ENCODE measurements around the gene GHDC.

Gene GHDC

GRCh38 chr17:42183741-42184711 is 10.3 kb downstream of the GHDC start:
- peak; percentile 60 for DNase-seq (ENCODE audit: low read depth)

DNA sequence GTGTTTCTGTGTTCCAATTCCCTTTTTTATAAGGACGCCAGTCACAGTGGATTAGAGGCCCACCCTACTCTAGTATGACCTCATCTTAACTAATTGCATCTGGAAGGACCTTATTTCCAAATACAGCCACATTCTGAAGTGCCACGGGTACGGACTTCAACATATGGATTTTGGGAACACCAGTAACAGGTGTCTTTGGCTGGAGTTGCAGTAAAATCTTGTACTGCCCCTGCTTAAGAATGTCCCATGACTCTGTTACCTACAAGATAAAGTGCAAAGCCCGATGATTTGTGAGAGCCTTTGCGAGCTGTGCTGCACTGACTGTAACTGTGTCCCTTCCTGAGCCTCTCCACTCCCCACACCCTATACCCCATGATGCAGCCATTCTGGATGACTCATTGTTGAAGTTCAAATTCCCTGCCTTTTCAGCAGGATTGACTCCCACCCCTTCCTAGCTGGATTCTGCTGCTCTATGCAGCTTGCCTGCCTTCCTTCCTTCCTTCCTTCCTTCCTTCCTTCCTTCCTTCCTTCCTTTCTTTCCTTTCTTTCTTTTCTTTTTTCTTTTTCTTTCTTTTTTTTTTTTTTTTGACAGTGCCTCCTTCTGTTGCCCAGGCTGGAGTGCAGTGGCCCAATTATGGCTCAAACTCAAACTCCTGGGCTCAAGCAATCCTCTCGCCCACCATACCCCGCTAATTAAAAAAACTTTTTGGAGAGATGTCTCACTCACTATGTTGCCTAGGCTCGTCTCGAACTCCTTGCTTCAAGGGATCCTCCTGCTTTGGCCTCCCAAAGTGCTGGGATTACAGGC is 11.2 kb downstream of the GHDC start:
- DNase-seq (ENCODE audit: low read depth) = no peak

- no peak for DNase-seq (ENCODE audit: low read depth)
Observed at GRCh38 chr17:42181851-42182207, 12.5 kb downstream of the GHDC start.

GRCh38 chr17:42180922-42181850 is 13.1 kb downstream of the GHDC start, which contains the start of gene KCNH4:
Gene KCNH4, minus strand, starts transcription at chr17:42181142. Its CDS starts 197 bp downstream, at chr17:42180945.
- peak; percentile 70 for DNase-seq (ENCODE audit: low read depth)

DNA sequence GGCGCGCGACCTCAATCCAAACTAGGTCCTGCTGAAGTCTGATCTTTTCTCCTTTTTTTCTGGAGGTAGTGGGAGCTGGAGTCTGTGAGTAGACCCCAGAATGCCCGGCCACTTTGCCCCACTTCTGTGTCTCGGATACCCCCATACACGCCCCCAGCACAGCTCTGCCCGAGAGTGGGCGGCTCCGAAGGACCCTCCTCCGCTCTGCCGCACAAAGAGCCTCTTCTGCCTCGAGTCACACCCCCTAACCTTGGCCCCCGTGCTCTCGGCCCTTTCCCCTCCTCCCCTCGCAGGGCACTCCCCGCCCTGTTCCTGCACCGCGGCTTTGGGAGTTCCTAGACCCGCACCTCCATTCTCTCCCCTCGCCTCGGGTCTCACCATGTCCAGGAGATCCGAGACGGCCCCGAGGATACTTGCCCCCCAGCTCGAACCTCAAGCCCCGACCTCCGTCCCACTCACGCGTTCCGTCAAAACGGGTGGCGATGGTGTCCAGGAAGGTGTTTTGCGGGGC is 13.8 kb downstream of the GHDC start:
- DNase-seq (ENCODE audit: low read depth) = no peak

DNA sequence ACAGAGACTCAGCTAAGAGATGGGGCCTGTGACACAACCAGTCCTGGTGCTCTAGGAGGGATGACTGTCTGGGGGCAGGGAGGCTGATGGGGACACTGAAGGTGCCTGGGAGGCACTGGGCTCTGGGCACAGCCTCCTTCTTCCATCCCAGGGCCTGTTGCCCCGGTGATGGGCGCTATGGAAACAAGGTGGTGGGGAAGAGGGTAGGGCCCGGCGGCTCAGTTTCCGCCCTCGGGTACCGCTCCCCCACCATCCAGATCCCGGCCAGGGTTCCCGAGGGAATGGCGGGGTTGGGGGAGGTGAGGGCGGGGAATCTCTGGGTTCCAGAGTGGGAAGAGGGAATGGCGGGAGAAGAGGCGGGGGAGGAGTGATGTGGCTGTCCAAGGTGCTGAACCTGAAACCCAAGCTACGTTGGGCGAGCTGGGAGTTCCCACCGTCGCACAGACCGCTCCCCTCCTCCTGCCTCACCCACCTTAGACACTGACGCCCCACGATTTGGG is 14.3 kb downstream of the GHDC start:
- DNase-seq (ENCODE audit: low read depth) = no peak

DNA sequence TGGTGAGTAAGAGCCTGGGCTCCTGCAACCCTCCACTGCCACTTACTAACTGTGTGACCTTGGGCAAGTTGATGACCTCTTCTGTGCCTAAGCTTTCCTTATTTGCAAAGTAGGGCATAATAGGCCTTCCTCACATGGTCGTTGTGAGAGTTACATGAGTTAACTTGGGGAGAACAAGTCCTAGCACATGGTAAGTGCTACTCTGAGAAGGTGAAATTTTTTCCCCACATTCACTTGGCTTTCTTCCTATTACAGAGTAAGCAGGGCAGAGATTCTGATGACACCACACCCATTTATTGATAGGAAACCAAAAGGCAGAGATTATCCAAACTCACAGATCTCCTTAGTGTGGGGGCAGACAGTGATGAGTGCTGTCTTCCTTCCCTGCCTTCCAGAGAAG is 15.0 kb downstream of the GHDC start:
- DNase-seq (ENCODE audit: low read depth) = no peak

DNA sequence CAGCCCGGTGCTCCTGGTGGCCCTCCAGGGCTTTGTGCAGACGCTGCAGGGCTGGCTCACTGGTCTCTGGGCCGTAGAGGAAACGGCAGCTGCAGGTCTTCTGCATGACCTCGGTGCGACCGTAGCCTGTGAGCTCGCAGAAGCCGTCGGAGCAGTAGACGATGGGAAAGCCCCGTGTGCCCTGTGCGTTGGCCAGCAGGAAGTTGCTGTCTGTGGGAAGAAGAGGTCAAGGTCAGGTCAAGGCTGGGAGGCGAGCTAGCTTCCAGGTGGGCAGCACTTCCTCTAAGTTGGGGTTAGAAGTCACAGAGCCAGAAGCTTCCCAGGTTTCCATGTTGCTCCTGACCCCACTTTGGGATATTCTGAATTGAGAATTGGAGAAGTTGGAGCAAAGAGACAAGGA is 15.5 kb downstream of the GHDC start:
- no peak for DNase-seq (ENCODE audit: low read depth)

GRCh38 chr17:42177684-42178083 is 16.6 kb downstream of the GHDC start:
- DNase-seq (ENCODE audit: low read depth) = no peak

DNA sequence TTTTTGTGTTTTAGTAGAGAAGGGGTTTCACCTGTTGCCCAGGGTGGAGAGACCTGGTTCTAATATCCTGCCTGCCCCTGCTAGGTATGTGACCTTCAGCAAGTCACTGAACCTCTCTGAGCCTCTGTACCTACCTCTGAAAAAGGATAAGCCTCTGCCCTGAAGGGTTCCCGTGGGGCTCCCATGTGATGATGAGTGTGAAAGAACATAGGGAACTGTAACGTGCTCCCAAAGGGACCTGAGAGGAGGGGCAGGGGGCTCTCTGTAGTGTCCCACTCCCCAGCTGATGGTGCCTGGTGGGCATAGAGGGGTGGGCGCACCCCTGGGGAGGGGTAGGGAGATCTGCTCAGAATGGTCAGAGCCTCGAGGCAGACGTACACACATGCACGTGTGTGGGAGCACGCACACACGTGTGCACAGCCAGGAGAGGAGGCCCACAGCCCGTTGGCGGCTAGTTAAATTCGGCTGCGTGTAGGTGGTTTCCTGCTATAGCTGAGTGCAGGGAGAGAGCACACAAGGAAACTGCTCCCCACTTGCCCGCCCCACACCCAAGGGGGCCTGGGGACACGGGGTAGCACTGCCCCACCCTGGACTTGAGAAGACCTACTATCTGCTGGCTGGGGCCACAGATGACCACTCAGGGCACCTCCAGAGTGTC is 20.0 kb downstream of the GHDC start:
- no peak for DNase-seq (ENCODE audit: low read depth)

GRCh38 chr17:42171831-42172230 is 22.5 kb downstream of the GHDC start:
- DNase-seq (ENCODE audit: low read depth) = no peak

DNA sequence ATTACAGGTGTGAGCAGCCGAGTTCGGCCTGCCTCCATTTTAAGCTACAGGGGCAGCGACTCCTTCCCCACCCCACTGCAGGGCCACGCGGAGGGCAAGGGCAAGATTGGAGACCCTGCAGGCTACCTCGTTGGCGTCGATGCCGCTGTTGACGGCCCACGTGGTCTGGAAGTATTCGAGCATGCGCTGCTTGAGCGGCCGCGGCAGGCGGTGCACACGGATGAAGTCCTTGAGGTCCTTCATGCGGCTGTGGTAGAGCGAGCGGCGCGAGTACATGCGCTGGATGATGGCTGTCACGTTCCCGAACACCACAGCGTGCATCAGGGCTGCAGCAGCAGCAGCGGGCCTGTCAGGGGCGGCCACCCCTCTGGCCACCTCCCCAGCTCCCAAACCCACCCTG is 24.9 kb downstream of the GHDC start:
- no peak for DNase-seq (ENCODE audit: low read depth)

DNA sequence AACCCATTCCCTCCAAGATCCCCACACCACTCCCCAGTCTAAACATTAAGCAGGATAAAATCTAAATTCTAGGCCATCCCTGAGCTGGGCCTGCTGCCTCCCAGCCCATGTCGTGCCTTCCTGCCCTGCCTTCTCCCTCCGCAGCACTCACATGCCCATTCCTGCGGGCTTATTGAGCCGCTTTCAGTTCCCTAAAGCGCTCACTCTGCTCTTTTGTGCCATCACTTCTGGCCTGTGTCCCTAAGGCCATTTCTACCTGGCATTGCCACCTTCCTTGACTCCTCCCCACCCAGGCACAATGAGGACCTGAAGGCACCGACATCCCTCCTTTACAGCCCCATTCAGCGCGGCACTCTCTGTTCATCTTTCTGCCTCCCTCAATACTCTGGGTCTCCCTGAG is 26.5 kb downstream of the GHDC start:
- DNase-seq (ENCODE audit: low read depth) = no peak

GRCh38 chr17:42166196-42166763 is 28.0 kb downstream of the GHDC start:
- no peak for DNase-seq (ENCODE audit: low read depth)

DNA sequence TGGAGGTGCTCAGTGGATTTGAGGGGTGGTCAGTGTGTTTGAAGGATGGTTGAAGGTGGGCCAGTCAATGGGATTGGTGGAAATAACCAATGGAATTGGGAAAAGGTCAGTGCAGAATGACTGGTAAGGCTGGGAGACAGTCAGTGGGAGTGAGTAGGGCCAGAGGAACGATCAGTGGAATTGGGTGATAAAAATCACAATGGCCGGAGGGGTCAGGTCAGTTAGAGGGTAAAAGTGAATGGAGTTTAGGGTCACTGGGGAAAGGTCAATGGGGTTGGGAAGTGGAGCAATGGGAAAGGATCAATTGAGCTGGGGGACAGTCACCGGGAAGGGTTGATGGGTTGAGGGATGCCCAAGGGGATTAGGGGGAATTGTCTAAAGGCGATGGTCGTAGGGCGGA is 28.5 kb downstream of the GHDC start:
- DNase-seq (ENCODE audit: low read depth) = no peak

GRCh38 chr17:42163696-42164407 is 30.4 kb downstream of the GHDC start:
- DNase-seq (ENCODE audit: low read depth) = no peak

DNA sequence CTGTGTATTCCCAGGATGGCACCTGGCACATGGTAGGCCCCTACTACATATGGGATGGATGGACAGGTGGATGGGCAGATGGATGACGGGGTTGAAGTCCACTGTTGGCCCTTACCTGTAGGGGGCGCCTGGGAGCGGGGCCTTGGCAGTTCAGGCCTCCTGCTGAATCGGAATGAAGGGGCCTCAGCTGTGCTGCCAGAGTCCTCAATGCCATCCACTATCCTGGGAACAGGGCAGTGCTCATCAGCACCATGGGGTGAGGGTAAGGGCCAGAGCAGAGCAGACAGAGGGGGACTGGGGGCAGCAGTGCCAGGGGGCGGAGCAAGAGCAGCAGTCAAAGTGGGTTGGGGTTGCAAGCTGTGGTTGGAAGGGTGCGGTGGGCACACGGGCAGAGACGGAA is 31.2 kb downstream of the GHDC start:
- no peak for DNase-seq (ENCODE audit: low read depth)

DNA sequence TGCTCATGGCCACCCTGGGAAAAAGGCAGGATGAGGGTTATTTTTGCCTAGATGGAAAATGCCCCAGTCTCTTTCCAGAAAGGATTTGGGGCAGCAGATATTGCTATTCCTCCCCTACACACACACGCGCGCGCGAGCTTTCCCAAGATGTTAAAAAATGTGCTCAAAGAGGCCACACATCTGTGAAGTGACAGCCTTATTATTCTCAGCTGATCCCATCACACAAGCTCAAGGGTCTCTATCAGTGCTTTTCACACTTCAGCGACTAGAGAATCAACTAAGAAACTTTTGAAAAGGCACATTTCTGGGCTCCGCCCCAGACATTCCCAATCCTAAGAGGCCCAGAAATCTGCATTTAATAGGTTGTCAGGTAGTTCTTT is 33.8 kb downstream of the GHDC start:
- DNase-seq (ENCODE audit: low read depth) = no peak

GRCh38 chr17:42159796-42160530 is 34.3 kb downstream of the GHDC start:
- DNase-seq (ENCODE audit: low read depth) = no peak

All from activated T-helper 1 cell treated with Interleukin-2 at 50 U/mL for 16 hours (primary cell).